Inferior parietal cortex (tissue), 1 donor: ENCODE measurements around the gene TPP1.
A peak's percentile ranks its signal among the peaks of the same experiment; 100 is the strongest.

Source experiments
- DNase-seq: peaks from one replicate; pipeline ENCODE4 v3.0.0-alpha.2; 2016; ENCODE audit errors: extremely low spot score

The TPP1 gene

GRCh38 chr11:6646918-6647679 is 27.9 kb upstream of the TPP1 start:
- DNase-seq: no peak

- no peak for DNase-seq
These were observed 27.3 kb upstream of the TPP1 start for GRCh38 chr11:6646576-6646917.

- DNase-seq: no peak
These were observed 26.8 kb upstream of the TPP1 start for GRCh38 chr11:6646071-6646470.

GRCh38 chr11:6642957-6643356 is 23.7 kb upstream of the TPP1 start:
- no peak for DNase-seq

- no peak for DNase-seq
These were observed 21.9 kb upstream of the TPP1 start for GRCh38 chr11:6640985-6641701.

GRCh38 chr11:6640036-6640984 is 21.1 kb upstream of the TPP1 start:
- DNase-seq: no peak

GRCh38 chr11:6638429-6638828 is 19.2 kb upstream of the TPP1 start:
- no peak for DNase-seq

- no peak for DNase-seq
These were observed 18.6 kb upstream of the TPP1 start for GRCh38 chr11:6637871-6638270.

- no peak for DNase-seq
These were observed 17.3 kb upstream of the TPP1 start for GRCh38 chr11:6636480-6636879.

GRCh38 chr11:6635082-6635932 is 16.1 kb upstream of the TPP1 start:
- DNase-seq: peak; percentile 55

- DNase-seq: no peak
These were observed 15.3 kb upstream of the TPP1 start for GRCh38 chr11:6634534-6634933.

GRCh38 chr11:6633422-6634408 is 14.5 kb upstream of the TPP1 start:
- DNase-seq: no peak

GRCh38 chr11:6632116-6633073 is 13.2 kb upstream of the TPP1 start:
- no peak for DNase-seq

- DNase-seq: no peak
These were observed 12.2 kb upstream of the TPP1 start for GRCh38 chr11:6631361-6631890.

- DNase-seq: no peak
These were observed 11.5 kb upstream of the TPP1 start for GRCh38 chr11:6630632-6631291.

- DNase-seq: no peak
These were observed 10.8 kb upstream of the TPP1 start for GRCh38 chr11:6629892-6630631.

- DNase-seq: no peak
These were observed 10.3 kb upstream of the TPP1 start for GRCh38 chr11:6629573-6629891.

GRCh38 chr11:6628526-6628925 is 9.3 kb upstream of the TPP1 start:
- no peak for DNase-seq
